ENCODE measurements around the gene SIPA1. TPM values are rescaled to one million over a fixed set of nuclear protein-coding genes. Genes with fewer than 3 reads are reported as not detected.
"Not testable (repeated sequence)": the region's sequence is repeated elsewhere in the genome, so short reads cannot be mapped to it uniquely, and the experiment has no call there.

The SIPA1 gene
- total and polyA plus RNA-seq, 4 donors: 15.4 to 34.9 (median 22.8) TPM

GRCh38 chr11:65680192-65680743, 42.4 kb downstream of the SIPA1 start (continued):
- no peak for TF ChIP-seq REST (IDR thresholded peaks at IDR 0.05)
- no peak for TF ChIP-seq EGR1 (IDR thresholded peaks at IDR 0.05; ENCODE audit: low read depth in 2 of 2)

- H3K9ac ChIP-seq (ENCODE audit: low read depth in 1 of 2, low read length in 2 of 2); H3K36me3 ChIP-seq (ENCODE audit: control insufficient read depth in 4 of 4, insufficient read depth in 3 of 4, low read depth in 1 of 4, low read length in 3 of 4); H3K27ac ChIP-seq (ENCODE audit: low read depth in 1 of 2, low read length in 2 of 2); H3K4me1 ChIP-seq (ENCODE audit: control insufficient read depth in 4 of 4, insufficient read depth in 4 of 4, low read length in 3 of 4); H3K4me3 ChIP-seq (ENCODE audit: low read depth in 1 of 3, low read length in 3 of 3); DNase-seq (ENCODE audit: low spot score); H3K9me3 ChIP-seq (ENCODE audit: control insufficient read depth in 4 of 4, low read length in 3 of 4); H3K27me3 ChIP-seq (ENCODE audit: control insufficient read depth in 4 of 4, insufficient read depth in 4 of 4, low read length in 3 of 4): not testable (repeated sequence)
- WGBS: 93% methylated on average over 6 of the region's 6 CpGs
Measured at GRCh38 chr11:65683480-65683879, 45.6 kb downstream of the SIPA1 start.

GRCh38 chr11:65685981-65686380, 48.1 kb downstream of the SIPA1 start:
- H3K27ac ChIP-seq (ENCODE audit: low read depth in 1 of 2, low read length in 2 of 2): no peak overlapping the region
- DNase-seq (ENCODE audit: low spot score): no peak
- H3K9me3 ChIP-seq (ENCODE audit: control insufficient read depth in 4 of 4, low read length in 3 of 4): no peaks in the 10 kb centered on the region
- no peaks in the 10 kb centered on the region for H3K27me3 ChIP-seq (ENCODE audit: control insufficient read depth in 4 of 4, insufficient read depth in 4 of 4, low read length in 3 of 4)
- TF ChIP-seq HNF4A (conservative IDR thresholded peaks at IDR 0.05) (no peak), ZBTB33 (IDR thresholded peaks at IDR 0.05) (no peak), RXRA (IDR thresholded peaks at IDR 0.05) (no peak), YY1 (IDR thresholded peaks at IDR 0.05) (no peak), HNF4G (IDR thresholded peaks at IDR 0.05) (no peak), ATF3 (IDR thresholded peaks at IDR 0.05) (no peak), FOXA1 (IDR thresholded peaks at IDR 0.05) (no peak), MAX (IDR thresholded peaks at IDR 0.05) (no peak), RAD21 (IDR thresholded peaks at IDR 0.05) (no peak), REST (IDR thresholded peaks at IDR 0.05) (no peak), TAF1 (conservative IDR thresholded peaks at IDR 0.05) (no peak), JUND (IDR thresholded peaks at IDR 0.05) (no peak), FOXA2 (IDR thresholded peaks at IDR 0.05) (no peak), SP1 (IDR thresholded peaks at IDR 0.05) (no peak), GABPA (IDR thresholded peaks at IDR 0.05 in 1 of 2, conservative IDR thresholded peaks at IDR 0.05 in 1 of 2) (no peak), EGR1 (IDR thresholded peaks at IDR 0.05; ENCODE audit: low read depth in 2 of 2) (no peak)
- WGBS: 86% methylated on average over 8 of the region's 8 CpGs
- no peak overlapping the region for H3K4me3 ChIP-seq (ENCODE audit: low read depth in 1 of 3, low read length in 3 of 3)
- H3K4me1 ChIP-seq (ENCODE audit: control insufficient read depth in 4 of 4, insufficient read depth in 4 of 4, low read length in 3 of 4): peaks cover 0 to 3% (median 0%) of the 10 kb centered on the region in 4 donors
- H3K36me3 ChIP-seq (ENCODE audit: control insufficient read depth in 4 of 4, insufficient read depth in 3 of 4, low read depth in 1 of 4, low read length in 3 of 4): no peaks in the 10 kb centered on the region
- no peak overlapping the region for H3K9ac ChIP-seq (ENCODE audit: low read depth in 1 of 2, low read length in 2 of 2)

- not testable (repeated sequence) for DNase-seq (ENCODE audit: low spot score); H3K9ac ChIP-seq (ENCODE audit: low read depth in 1 of 2, low read length in 2 of 2); H3K27me3 ChIP-seq (ENCODE audit: control insufficient read depth in 4 of 4, insufficient read depth in 4 of 4, low read length in 3 of 4); H3K4me1 ChIP-seq (ENCODE audit: control insufficient read depth in 4 of 4, insufficient read depth in 4 of 4, low read length in 3 of 4); H3K27ac ChIP-seq (ENCODE audit: low read depth in 1 of 2, low read length in 2 of 2); H3K36me3 ChIP-seq (ENCODE audit: control insufficient read depth in 4 of 4, insufficient read depth in 3 of 4, low read depth in 1 of 4, low read length in 3 of 4); H3K4me3 ChIP-seq (ENCODE audit: low read depth in 1 of 3, low read length in 3 of 3); H3K9me3 ChIP-seq (ENCODE audit: control insufficient read depth in 4 of 4, low read length in 3 of 4)
- WGBS: 94% methylated on average over 8 of the region's 8 CpGs
Measured at GRCh38 chr11:65691847-65692246, 53.9 kb downstream of the SIPA1 start.

Data from liver (tissue), 9 donors.